HG03045 (cell line): ENCODE data around the gene HCN2.
"Not testable (repeated sequence)": the region's sequence is repeated elsewhere in the genome, so short reads cannot be mapped to it uniquely, and the experiment has no call there.

Experiments used
- ATAC-seq: cut with Tn5 transposase; IDR thresholded peaks from one replicate; pipeline ENCODE4 v1.9.1; 2021; ENCODE audit warnings: mild to moderate bottlenecking, moderate library complexity; ENCODE audit not compliant: unreplicated experiment

Gene HCN2

DNA sequence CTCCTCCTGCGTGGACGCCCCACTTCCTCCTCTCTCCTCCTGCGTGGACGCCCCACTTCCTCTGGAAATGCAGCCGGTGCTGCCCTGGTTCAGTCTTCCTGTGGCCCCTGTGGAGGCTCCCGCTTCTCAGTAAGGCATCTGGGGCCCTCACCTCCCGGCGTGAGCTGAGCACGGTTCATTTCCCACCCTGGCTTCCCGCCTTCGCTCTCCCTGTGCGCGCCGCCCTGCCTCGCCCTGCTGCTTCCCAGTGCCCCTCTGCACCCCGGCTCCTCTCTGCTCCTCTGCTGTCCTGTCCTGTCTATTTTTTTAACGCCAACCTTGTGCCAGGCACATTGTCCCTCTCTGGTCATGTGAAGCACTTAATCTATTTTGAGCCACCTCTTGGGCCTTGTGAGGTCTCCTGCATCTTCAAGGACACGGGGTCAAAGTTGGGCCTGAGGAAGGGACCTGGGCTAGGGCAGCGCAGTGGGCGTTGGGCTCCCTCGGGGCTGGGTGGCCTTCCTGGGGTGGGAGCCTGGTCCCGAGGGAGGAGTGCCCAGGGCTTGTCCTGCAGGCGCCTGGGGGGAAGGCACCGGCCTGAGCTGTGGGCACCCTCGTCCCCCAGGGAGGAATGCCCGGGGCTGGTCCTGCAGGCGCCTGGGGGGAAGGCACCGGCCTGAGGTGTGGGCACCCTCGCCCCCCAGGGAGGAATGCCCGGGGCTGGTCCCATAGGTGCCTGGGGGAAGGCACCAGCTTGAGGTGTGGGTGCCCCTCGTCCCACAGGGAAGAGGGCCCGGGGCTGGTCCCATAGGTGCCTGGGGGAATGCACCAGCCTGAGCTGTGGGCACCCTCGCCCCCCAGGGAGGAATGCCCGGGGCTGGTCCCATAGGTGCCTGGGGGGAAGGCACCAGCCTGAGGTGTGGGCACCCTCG lies 13.0 kb downstream of the HCN2 start:
- ATAC-seq = no peak

DNA sequence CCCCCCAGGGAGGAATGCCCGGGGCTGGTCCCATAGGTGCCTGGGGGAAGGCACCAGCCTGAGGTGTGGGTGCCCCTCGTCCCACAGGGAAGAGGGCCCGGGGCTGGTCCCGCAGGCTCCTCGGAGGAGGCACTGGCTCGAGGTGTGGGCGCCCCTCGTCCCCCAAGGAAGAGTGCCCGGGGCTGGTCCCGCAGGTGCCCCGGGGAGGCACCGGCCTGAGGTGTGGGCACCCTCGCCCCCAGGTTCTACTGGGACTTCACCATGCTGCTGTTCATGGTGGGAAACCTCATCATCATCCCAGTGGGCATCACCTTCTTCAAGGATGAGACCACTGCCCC lies 13.6 kb downstream of the HCN2 start:
- not testable (repeated sequence) for ATAC-seq

GRCh38 chr19:603779-604178 lies 14.1 kb downstream of the HCN2 start:
- not testable (repeated sequence) for ATAC-seq

GRCh38 chr19:604355-604754 lies 14.7 kb downstream of the HCN2 start:
- ATAC-seq = no peak

- not testable (repeated sequence) for ATAC-seq
Measured at GRCh38 chr19:605061-605971, 15.6 kb downstream of the HCN2 start.

DNA sequence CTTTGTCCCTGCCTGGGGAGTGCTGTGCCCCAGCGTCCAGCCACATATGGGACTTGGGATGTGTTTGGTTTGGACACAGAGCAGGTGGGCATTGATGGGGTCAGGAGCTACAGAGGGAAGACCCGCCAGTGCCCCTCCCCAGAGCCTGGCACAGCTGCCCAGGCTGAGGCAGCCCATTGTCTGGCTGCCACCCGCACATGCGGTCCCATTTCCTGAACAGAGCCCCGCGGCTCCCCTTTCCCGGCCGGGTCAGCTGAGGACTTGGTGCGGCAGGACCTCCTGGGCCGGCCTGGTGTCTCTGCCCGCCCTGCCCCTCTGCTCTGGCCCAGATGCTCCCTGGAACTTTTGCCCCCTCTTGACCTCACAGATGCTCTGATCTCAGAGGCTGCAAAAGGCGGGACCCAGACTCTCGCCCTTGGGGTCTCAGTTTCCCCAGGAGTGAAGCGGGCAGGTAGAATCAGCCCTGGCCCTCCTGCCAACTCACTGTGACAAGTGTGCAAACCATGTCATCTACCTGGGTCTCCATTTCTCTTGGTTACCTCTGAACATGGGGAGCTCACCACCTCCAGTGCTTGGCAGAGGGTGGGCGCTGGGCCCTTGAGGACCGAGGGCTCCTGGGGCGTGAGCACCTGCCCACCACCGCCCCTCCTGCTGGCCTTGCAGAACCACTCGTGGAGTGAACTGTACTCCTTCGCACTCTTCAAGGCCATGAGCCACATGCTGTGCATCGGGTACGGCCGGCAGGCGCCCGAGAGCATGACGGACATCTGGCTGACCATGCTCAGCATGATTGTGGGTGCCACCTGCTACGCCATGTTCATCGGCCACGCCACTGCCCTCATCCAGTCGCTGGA lies 17.8 kb downstream of the HCN2 start:
- no peak for ATAC-seq

DNA sequence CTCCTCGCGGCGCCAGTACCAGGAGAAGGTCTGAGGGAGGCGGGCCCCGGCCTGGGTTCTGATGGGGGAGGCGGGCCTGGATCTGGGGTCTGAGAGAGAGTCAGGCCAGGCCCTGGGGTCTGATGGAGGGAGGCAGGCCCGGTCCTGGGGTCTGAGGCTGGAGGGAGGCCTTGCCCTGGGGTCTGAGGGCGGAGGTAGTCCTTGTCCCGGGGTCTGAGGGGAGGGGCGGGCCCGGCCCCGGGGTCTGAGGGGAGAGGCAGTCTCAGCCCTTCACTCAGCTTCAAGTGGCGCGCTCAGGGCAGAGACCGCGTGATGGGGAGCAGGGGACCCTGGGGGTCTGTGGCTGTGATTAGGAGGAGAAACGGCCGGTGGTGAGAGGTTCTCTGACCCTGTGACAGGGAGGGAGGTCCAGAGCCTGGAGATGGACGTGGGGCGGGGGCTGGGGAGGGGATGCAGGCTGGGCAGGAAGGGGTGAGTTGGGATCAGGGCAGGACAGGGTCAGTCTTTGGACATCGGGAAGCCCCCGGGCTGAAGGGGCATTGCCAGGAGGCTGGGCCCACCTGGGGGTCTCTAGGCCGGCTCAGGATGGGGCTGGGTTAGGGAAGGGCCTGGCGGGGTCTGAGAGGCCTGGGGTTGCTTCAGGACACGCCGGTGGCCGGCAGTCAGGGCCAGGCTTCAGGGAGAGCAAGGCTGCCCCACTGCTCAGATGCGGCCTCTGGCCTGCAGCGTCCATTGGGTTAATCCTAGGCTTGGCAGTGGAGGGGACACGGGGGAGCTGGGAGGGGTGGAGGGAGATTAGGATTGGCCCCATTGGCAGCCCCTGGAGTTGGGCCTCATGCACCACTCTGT lies 18.7 kb downstream of the HCN2 start:
- no peak for ATAC-seq

DNA sequence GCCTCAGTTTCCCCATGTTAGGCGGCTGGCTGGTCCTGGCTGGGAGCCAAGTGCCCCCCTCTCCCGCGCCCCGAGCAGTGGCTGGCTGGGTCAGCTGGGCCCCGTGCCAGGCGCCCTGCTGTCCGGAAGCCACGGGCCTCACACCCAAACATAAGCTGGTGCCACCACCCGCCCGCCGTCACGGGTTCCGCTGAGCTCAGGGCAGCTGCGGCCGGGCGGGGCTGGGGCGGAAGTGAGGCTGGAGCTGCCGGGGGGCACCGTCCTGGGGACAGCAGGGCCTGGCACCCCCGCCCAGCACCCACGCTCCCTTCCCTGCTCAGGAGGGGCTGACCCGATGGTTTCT lies 19.3 kb downstream of the HCN2 start:
- no peak for ATAC-seq

DNA sequence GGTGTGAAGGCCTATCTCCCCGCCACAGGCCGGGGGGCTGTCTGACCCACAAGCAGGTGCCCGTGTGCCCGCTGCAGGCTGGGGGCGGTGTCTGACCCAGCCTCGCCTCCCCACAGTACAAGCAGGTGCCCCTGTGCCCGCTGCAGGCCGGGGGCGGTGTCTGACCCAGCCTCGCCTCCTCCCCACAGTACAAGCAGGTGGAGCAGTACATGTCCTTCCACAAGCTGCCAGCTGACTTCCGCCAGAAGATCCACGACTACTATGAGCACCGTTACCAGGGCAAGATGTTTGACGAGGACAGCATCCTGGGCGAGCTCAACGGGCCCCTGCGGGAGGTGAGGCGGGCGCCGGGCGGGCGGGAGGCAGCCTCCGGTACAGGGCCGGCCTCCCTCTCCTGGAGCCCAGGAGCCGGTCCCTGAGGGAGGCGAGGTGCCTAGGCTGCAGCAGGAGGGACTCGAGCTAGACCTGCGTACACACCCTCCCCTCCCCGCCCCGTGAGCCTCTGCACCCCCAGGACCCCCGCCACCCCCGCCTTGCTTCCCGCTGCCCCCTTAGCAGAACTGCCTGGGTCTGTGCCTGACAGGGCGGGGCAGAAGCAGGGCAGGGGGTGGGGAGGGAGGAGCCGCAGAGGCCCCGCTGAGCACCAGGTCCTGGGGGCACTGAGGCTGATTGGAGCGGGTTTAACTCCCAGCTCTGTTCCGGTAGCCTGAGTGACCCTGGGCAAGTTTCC lies 20.6 kb downstream of the HCN2 start:
- ATAC-seq = no peak

GRCh38 chr19:610801-611480 lies 21.3 kb downstream of the HCN2 start:
- ATAC-seq = no peak

- ATAC-seq = no peak
Measured at GRCh38 chr19:611481-611868, 21.8 kb downstream of the HCN2 start.

DNA sequence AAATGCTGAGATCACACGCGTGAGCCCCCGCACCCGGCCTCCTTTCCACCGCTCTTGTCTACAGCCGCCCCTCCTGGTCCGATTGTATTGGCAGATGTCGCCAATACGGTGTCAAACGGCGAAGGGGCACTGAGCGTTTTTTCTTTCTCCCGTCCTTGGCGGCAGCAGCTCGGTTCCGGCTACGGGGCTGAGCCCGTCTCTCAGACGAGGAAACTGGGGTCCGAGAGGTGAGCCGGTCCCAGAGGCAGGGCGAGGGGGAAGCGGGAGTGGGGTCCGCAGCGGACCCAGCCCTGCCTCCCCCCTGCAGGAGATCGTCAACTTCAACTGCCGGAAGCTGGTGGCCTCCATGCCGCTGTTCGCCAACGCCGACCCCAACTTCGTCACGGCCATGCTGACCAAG lies 23.3 kb downstream of the HCN2 start:
- ATAC-seq = no peak

DNA sequence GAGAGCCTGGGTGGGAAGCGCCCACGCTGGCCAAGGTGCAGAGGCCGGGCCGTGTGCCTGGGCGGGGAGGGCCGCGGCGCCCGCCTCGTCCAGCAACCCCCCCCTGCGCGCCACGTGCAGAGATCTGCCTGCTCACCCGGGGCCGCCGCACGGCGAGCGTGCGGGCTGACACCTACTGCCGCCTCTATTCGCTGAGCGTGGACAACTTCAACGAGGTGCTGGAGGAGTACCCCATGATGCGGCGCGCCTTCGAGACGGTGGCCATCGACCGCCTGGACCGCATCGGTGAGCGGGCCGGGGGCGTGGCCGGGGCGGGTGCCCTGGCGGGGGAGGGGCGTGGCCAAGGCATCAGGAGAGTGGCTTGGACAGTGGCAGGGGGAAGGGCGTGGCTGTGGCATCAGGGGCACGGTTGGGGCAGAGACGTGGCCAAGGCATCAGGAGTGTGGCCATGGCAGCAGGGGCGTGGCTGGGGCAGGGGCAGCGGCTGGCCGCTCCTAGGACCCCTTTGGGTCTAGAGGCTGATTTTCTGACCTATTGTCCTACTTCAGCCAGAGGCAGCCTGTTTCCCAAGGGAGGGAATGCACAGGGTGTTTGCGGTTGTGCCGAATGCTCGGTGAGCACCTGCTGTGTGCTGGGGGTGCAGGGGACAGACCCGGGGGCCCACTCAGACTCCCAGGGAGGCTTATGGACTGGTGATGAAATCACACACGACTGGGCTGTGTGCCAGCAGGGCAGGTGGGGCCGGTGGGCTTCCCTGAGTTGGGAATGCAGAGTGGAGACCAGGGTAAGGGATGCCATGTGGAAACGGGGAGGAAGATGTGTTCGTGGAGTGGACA lies 24.3 kb downstream of the HCN2 start:
- no peak for ATAC-seq

DNA sequence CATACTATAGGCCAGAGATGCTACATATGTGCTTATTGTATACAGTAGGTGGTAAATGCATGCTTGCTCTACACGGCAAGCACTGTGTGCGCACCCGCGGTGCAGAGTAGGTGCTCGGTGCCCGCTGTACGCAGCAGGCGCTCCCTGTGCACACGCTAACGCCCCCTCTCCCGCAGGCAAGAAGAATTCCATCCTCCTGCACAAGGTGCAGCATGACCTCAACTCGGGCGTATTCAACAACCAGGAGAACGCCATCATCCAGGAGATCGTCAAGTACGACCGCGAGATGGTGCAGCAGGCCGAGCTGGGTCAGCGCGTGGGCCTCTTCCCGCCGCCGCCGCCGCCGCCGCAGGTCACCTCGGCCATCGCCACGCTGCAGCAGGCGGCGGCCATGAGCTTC lies 25.9 kb downstream of the HCN2 start:
- no peak for ATAC-seq

GRCh38 chr19:616062-616700 lies 26.5 kb downstream of the HCN2 start:
- ATAC-seq = no peak

DNA sequence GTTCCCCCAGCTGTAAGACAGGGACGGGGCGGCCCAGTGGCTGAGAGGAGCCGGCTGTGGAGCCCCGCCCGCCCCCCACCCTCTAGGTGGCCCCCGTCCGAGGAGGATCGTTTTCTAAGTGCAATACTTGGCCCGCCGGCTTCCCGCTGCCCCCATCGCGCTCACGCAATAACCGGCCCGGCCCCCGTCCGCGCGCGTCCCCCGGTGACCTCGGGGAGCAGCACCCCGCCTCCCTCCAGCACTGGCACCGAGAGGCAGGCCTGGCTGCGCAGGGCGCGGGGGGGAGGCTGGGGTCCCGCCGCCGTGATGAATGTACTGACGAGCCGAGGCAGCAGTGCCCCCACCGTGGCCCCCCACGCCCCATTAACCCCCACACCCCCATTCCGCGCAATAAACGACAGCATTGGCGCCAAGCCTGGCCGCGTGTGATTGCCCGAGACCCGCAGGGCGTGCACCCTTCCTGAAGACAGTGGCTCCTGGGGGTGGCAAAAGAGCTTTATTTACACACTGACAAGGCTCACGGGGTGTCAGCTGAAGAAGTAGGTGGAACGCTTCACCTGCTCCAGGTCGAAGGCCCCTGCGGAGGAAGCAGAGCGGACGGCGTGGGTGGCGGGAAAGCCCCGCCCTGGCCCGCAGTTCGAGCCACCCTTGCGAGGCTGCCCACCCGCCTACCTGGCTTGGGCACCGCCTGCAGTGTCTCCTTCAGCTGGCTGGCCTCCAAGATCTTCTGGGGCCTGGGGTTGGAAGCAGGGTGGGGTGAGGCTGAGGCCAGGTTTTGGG lies 27.3 kb downstream of the HCN2 start:
- no peak for ATAC-seq
